ENCODE measurements around the gene SHISA9.

- TF ChIP-seq CTCF (IDR thresholded peaks at IDR 0.05) (no peak), POLR2A (IDR thresholded peaks at IDR 0.05) (no peak), POLR2AphosphoS5 (IDR thresholded peaks at IDR 0.05) (no peak), EP300 (IDR thresholded peaks at IDR 0.05) (no peak)
These were observed 363.6 kb downstream of the SHISA9 start for GRCh38 chr16:13264749-13265552.
